NOMO-1 treated with DMSO at 0.1 percent for 48 hours (cell line): ENCODE results near the gene HOMER2.
A peak's percentile ranks its signal among the peaks of the same experiment; 100 is the strongest.
"Not testable (repeated sequence)": the region's sequence is repeated elsewhere in the genome, so short reads cannot be mapped to it uniquely, and the experiment has no call there.

Experiments
- DNase-seq: peaks from one replicate; lab custom pipeline; 2025; ENCODE audit not compliant: unreplicated experiment; lab: John Stamatoyannopoulos, UW

Gene HOMER2

GRCh38 chr15:82966671-82967071 is 14.2 kb upstream of the HOMER2 start:
- peak; percentile 17 for DNase-seq

GRCh38 chr15:82964890-82965289 is 12.4 kb upstream of the HOMER2 start:
- no peak for DNase-seq

- no peak for DNase-seq
Observed at GRCh38 chr15:82963471-82964341, 11.2 kb upstream of the HOMER2 start.

GRCh38 chr15:82960766-82961165 is 8.2 kb upstream of the HOMER2 start:
- DNase-seq: no peak

GRCh38 chr15:82959423-82959822 is 6.9 kb upstream of the HOMER2 start:
- DNase-seq: no peak

GRCh38 chr15:82958638-82959037 is 6.1 kb upstream of the HOMER2 start:
- DNase-seq: no peak

- peak; percentile 54 for DNase-seq
Observed at GRCh38 chr15:82951472-82952157, 905 bp downstream of the HOMER2 start.

GRCh38 chr15:82950746-82951370 is 1.7 kb downstream of the HOMER2 start:
- DNase-seq: peak; percentile 41

GRCh38 chr15:82950295-82950694 is 2.2 kb downstream of the HOMER2 start:
- DNase-seq: no peak

- no peak for DNase-seq
Observed at GRCh38 chr15:82946155-82946701, 6.3 kb downstream of the HOMER2 start.

GRCh38 chr15:82945326-82945725 is 7.2 kb downstream of the HOMER2 start:
- DNase-seq: peak; percentile 57

- DNase-seq: peak; percentile 89
Observed at GRCh38 chr15:82944821-82945220, 7.7 kb downstream of the HOMER2 start.

- no peak for DNase-seq
Observed at GRCh38 chr15:82944056-82944455, 8.5 kb downstream of the HOMER2 start.

GRCh38 chr15:82943176-82943575 is 9.3 kb downstream of the HOMER2 start:
- no peak for DNase-seq

GRCh38 chr15:82942691-82943090 is 9.8 kb downstream of the HOMER2 start:
- DNase-seq: no peak

- not testable (repeated sequence) for DNase-seq
Observed at GRCh38 chr15:82939678-82940077, 12.8 kb downstream of the HOMER2 start.

- DNase-seq: no peak
Observed at GRCh38 chr15:82937712-82938058, 14.8 kb downstream of the HOMER2 start.

GRCh38 chr15:82936966-82937711 is 15.4 kb downstream of the HOMER2 start:
- no peak for DNase-seq

- no peak for DNase-seq
Observed at GRCh38 chr15:82935382-82935781, 17.1 kb downstream of the HOMER2 start.

GRCh38 chr15:82934100-82934880 is 18.2 kb downstream of the HOMER2 start:
- no peak for DNase-seq
